LoVo (cell line): Measurements from ENCODE around the gene FMOD.
"Not testable (repeated sequence)": the region's sequence is repeated elsewhere in the genome, so short reads cannot be mapped to it uniquely, and the experiment has no call there.

ENCODE experiments used
- DNase-seq: peaks from one replicate; pipeline ENCODE4 v3.0.0-alpha.2; 2016; ENCODE audit warnings: low spot score

Gene FMOD

GRCh38 chr1:203305809-203306088 is 45.2 kb downstream of the FMOD start:
- DNase-seq: no peak

DNA sequence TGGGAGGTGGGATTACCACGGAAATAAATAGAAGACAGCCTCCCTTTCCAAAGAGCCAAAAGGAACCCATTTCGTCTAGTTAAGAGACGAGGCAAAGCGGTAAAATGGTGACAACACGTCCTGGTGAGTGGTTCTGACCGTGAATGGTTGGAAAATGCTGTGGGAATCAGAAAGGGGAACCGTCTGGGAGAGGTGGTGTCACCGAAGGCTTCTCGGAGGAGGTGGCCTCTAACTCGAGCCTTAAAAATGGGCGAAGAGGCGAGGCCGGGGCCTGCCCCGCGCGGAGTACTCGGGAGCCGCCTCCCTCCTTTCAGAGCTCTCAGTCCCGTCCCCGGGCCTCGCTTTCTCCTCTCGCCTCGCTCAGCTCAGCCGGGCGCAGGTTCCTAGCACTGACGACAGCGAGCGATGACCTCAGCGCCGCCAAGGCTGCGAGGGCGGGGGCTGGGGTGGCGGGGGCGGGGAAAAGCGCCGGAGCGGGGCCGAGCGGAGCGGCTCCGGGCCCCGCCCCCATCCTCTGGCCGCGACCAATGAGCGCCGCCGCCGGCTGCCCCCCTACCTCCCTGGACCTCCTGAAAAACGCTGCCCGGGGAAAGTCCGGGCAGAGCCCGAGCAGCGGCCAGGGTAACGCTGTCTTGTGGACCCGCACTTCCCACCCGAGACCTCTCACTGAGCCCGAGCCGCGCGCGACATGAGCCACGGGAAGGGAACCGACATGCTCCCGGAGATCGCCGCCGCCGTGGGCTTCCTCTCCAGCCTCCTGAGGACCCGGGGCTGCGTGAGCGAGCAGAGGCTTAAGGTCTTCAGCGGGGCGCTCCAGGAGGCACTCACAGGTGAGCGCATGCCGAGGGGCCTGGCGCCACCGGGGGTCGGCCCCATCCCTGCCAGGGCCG is 45.8 kb downstream of the FMOD start, which contains the start of gene BTG2:
Gene BTG2, plus strand, starts transcription at position 601 of the 890 bp plus-strand sequence. Its CDS starts 88 bp downstream, at position 689.
- DNase-seq: peak; percentile 93

GRCh38 chr1:203304391-203304918 is 46.5 kb downstream of the FMOD start:
- DNase-seq: no peak

- DNase-seq: no peak
These were observed 48.0 kb downstream of the FMOD start for GRCh38 chr1:203302894-203303293.

DNA sequence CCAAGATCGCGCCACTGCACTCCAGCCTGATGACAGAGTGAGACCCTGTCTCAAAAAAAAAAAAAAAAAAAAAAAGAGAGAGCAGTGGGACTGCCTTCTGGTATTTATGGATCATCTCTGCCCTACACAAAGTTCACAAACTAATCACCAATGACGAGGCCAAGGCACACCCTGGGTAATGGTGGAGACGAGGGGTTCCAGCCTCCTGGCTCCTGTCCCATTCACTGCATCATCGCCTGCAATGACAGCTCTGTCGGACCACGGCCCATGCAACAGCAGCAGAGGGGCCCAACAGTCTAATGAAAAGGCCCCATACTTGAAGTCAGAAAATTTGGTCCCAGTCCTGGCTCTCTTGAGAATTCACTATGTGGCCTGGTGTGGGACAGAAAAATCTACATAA is 48.5 kb downstream of the FMOD start:
- no peak for DNase-seq

DNA sequence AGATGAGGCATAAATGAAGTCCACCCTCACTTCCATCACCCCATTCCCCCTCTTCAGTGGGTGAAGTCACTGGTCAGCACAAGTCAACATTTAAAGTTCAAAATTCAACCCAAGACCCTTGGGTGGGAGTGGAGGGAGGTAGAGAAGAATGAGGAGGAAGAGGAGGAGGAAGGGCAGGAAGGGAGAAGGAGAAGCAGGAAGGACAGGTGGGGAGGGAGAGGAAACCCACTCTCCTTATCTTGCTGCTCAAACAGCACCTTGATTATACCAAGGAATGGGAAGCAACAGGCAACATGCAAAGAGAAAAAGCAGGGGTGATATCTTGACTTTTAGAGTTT is 49.6 kb downstream of the FMOD start:
- DNase-seq: no peak

DNA sequence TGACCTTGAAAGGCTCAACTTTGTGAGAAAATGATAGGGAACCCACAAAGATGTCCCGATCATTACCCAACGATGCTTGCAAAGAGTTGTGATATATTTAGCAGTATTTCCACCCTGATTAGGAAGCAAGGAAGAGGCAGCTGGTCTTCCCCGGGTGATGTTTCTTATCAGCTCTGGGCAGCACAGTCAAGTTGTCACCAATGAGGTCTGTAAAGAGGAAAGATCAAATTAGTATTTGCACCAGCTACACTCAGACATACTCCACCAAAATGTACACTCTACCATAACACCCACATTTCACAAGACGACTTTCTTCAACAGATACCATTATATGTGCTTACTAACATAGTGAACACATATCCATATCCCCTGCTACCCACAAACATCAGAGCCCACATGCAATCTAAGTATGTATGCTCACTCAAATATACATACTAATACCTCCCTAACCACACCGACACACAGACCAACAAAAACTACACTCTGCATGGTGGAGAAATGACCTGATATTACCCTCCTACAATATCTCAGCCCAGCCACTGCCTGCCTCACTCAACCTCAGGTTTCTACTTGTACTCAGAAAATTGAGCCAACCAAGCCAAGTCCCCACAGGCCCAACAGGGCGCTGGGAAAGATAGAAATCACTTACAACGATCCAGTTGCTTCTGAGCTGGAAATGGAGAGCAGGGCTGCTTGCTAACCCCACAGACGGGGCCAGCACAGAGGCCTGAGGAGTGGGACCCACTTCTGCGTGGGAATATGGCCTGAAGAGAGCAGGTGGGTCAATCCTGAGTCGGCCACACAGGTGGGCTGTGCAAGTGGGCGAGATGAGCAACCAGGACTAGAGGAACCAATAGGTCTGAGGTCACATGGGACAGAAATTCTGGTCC is 50.2 kb downstream of the FMOD start:
- DNase-seq: no peak

- DNase-seq: not testable (repeated sequence)
These were observed 51.0 kb downstream of the FMOD start for GRCh38 chr1:203299719-203300429.

DNA sequence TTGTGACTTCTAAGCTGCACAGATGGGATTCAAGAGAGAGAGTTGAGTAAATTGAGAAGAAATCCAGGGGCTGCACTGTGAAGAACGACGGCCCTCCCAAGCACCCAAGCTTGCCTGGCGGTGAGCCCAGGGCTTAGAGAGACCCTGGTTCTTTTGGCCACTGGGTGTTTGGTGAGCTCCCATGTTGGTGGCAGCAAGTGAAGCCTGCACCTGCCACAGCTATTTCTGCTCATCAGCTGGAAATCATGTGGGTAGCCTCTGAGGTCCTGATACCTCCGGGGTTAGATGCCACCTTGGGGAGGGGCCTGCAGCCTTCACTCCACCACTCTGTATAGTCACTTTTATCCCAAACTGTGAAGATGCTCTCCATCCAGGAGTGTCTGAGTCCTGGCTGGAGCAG is 51.8 kb downstream of the FMOD start:
- DNase-seq: no peak

GRCh38 chr1:203296460-203297073 is 54.4 kb downstream of the FMOD start:
- no peak for DNase-seq

DNA sequence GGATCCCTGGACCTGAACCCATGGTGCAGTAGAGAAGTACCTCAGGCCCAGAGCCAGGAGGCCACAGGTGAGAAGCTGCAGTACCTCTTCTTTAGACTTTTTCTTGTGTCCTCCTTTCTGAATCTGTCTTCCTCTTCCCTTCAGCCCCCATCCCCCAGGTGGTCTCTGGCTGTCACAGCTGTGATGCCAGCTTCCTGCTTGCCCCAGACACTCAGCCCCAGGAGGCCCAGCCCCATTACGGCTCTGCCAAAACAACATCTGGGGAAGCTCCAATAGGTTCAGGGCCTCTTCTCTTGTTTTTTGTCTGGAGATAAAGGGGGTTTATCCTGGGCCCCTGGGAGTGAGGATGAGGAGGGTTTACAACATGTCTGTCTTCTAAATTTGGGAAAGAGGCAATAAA is 55.1 kb downstream of the FMOD start:
- no peak for DNase-seq

DNA sequence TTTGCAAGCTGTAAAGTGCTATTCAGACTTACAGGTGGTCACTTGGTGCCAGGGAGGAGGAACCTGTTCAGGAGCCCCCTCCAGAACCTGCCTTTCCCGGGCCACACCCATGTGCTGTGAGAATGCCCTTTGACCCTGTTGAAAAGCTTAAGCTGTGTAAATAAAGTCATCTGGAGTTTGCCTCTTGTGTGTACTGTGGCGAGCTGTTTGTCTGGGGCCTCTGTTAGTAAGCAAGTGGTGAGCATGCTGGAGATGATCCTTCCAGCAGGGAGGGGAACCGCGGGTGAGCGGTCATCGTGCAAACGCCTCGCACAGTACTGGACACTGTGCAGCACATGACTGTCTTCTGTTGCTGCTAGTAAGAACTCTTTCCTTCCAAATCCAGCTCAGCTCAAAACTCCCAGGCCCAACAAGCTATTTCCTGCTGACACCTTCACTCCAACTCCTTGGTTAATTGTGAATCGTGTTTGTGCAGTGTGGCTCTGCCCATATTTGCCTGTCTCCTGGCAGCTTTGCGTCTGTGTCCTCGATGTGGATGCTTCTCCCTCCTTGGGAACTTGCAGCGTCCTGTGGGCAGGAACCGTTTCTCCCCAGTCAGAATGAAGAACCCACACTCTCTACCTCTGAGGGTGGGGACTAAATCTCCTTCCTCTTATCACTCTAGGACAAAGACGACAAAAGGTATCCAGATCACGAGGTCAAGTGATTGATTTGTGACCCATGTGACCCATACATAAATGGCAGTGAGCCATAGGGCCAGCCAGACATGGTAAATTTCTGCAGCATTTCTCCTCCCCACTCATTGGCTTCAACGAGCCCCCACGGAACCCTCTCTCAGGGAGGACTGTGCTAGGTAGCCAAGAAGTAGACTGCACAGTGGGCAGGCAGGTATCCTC is 59.5 kb downstream of the FMOD start:
- peak; percentile 79 for DNase-seq
